ENCODE data around the gene NEK9.
"Not testable (repeated sequence)": the region's sequence is repeated elsewhere in the genome, so short reads cannot be mapped to it uniquely, and the experiment has no call there.

NEK9 gene

DNA sequence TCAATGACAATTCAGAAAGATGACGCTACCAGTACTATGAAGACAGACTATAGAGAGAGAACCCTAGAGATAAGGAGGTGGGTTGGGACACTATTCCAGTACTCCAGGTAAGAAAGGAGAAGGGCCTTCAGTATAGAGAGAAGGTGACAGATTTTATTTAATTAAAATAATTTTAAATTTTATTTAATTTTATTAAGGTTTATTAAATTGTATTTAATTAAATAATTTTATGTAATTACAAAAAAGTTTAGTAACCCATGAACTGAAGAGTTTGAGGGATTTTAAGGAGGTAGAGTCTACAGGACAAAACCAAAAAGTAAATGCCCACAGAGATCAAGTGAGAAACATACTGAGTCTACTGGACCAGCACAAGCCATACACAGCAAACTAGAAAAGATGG is 29.3 kb upstream of the NEK9 start:
- no peak overlapping the region for H3K4me3 ChIP-seq (ENCODE audit: low read length)
- no peak for TF ChIP-seq ZNF274 (IDR thresholded peaks at IDR 0.05; ENCODE audit: low read depth, low read length)

GRCh38 chr14:75155169-75155568 is 28.3 kb upstream of the NEK9 start:
- no peak for TF ChIP-seq ZNF274 (IDR thresholded peaks at IDR 0.05; ENCODE audit: low read depth, low read length)
- H3K4me3 ChIP-seq (ENCODE audit: low read length): no peak overlapping the region

GRCh38 chr14:75153295-75153694 is 26.4 kb upstream of the NEK9 start:
- H3K4me3 ChIP-seq (ENCODE audit: low read length): no peak overlapping the region
- no peak for TF ChIP-seq ZNF274 (IDR thresholded peaks at IDR 0.05; ENCODE audit: low read depth, low read length)

DNA sequence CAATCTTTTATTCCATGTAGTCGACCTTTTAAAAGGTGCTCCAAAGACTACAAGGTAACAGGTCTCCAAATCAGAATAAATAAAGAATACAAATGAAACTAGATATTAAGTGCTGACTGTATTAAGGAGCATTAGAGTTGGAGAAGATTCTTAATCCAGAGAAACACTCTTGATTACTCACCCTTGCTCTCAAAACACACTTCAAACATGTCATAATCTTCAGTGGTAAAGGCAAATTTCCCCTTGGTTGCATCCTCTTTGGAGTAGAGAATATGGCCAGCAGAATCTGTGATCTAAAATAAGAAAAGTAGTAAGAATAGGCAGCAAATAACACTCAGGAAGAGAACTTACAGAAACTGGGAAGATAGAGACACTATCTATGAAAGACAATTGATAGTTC is 25.0 kb upstream of the NEK9 start:
- TF ChIP-seq ZNF274 (IDR thresholded peaks at IDR 0.05; ENCODE audit: low read depth, low read length): no peak
- no peak overlapping the region for H3K4me3 ChIP-seq (ENCODE audit: low read length)

DNA sequence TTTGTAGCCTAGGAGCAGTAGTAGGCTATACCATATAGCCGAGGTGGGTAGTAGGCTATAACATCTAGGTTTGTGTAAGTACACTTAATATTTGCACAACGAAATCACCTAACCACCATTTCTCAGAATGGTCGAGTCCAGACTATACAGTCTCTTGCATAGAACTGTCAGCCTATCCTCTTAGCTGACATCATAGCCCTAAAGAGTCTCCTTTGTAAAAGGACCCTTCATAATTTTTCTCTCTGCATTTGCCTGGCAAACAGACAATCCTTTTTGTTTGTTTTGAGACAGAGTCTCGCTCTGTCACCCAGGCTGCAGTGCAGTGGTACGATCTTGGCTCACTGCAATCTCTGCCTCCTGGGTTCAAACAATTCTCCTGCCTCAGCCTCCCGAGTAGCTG is 23.8 kb upstream of the NEK9 start:
- not testable (repeated sequence) for H3K4me3 ChIP-seq (ENCODE audit: low read length)

DNA sequence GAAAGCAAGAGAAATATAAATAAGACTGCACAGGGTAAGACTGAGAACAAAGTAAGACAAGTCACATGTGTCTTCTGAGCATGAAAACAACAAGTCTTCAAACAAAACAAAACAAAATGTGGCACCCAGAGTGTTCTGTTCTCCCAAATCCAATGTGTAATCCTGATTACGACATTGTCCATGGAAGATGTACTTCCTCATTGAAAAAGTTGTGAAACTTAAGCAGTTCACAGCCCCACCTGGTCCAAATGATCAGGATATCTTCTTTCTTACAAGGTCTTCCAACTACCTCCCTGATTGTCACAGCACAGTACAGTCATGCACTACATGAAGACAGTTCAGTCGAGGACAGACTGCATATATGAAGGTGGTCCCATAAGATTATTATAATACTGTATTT is 23.3 kb upstream of the NEK9 start:
- no peak for TF ChIP-seq ZNF274 (IDR thresholded peaks at IDR 0.05; ENCODE audit: low read depth, low read length)
- H3K4me3 ChIP-seq (ENCODE audit: low read length): no peak overlapping the region

- TF ChIP-seq ZNF274 (IDR thresholded peaks at IDR 0.05; ENCODE audit: low read depth, low read length): no peak
- H3K4me3 ChIP-seq (ENCODE audit: low read length): no peak overlapping the region
Observed at GRCh38 chr14:75147423-75148071, 20.7 kb upstream of the NEK9 start.

DNA sequence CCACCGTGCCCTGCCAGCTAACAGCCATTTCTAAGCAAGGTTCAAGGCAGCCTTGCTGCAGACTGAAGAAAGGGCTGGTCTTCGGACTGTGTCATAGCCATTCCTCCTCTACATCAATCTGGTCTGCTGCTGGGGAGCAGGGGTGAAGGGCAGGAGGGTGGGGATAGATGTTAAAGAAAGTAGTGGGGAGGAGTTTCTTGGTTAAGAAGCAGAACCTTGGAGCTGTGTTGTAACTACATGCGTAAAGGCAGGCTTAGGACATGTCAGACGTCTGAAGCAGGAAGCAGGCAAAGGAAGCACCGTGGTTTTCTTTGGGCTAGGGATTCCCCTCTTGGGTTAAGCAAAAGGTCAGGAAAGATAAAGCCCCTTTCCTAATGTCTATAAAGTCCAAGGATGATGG is 18.1 kb upstream of the NEK9 start:
- no peak overlapping the region for H3K4me3 ChIP-seq (ENCODE audit: low read length)
- TF ChIP-seq ZNF274 (IDR thresholded peaks at IDR 0.05; ENCODE audit: low read depth, low read length): no peak

GRCh38 chr14:75143761-75144527 is 17.1 kb upstream of the NEK9 start:
- H3K4me3 ChIP-seq (ENCODE audit: low read length): no peak overlapping the region
- TF ChIP-seq ZNF274 (IDR thresholded peaks at IDR 0.05; ENCODE audit: low read depth, low read length): no peak

DNA sequence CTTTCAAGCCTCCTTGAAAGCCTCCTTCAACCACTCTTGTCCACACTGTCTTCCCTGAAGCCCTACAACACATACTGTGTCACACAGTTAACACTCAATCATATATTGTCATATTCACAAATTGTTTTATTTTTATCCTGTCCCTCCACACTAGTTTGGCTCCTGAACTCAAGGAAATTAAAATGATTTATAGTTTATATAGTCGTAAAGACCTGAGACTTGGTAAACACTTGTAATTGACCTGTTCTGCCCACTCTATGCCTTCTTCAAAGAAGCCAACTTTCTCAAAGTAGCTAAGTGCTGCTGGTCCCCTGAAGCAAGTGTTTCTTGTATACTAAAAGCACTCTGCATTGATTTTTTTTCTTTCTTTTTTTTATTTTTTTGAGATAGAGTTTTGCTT is 15.6 kb upstream of the NEK9 start:
- no peak for TF ChIP-seq ZNF274 (IDR thresholded peaks at IDR 0.05; ENCODE audit: low read depth, low read length)

DNA sequence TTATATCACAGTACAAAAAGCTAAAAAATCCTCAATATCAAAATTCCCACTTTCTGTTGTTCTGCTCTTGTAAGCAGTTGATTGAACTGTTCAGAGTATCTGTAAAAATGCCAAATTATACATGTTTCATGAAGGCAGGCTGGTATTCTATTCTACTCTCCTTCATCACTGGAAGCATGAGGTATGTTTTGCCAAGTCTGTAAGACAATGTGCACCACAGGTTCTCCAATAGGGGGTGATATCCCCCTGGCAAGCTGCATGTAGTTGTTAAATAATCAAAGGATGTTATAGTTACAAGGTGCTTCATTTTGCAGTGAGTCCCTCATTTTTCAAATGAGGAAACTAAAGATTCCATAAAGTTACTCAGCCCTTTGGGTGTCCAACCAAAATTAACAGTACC is 15.1 kb upstream of the NEK9 start:
- TF ChIP-seq ZNF274 (IDR thresholded peaks at IDR 0.05; ENCODE audit: low read depth, low read length): no peak

More for the DNA sequence above, 15.6 kb upstream of the NEK9 start:
- H3K4me3 ChIP-seq (ENCODE audit: low read length): no peak overlapping the region

DNA sequence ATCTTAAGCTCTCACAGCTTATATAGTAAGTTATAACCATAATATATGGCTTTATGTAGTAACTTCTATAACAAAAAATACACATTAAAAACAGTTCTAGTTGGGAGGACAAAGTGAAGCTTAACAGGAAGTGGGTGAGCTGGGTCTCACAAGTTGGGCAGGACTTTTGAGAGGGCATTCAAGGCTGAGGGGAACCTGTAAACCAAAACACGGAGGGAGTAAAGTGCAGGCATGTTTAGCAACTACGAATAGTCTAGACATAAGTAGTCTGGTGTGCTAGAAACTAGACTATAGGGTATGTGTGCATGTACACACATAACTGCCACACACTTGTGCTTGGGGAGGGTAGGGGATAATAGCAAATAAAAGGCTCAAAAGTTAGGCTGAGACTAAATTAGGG is 14.2 kb upstream of the NEK9 start:
- H3K4me3 ChIP-seq (ENCODE audit: low read length): no peak overlapping the region
- TF ChIP-seq ZNF274 (IDR thresholded peaks at IDR 0.05; ENCODE audit: low read depth, low read length): no peak

More for the DNA sequence above, 15.1 kb upstream of the NEK9 start:
- no peak overlapping the region for H3K4me3 ChIP-seq (ENCODE audit: low read length)

DNA sequence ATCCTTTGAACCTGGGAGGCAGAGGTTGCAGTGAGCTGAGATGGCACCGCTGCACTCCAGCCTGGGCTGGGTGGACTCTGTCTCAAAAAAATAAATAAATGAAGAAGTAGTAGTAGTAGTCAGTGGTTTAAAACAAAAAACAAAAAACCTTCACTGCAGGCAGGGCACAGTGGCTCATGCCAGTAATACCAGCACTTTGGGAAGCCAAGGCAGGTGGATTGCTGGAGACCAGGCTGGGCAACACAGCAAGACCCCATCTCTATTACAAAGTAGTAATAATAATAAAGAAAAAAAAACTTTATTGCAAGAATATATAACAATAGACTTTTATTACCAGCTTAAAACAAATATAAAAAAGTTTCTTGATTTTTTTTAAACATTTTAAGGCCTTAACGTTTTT is 13.8 kb upstream of the NEK9 start:
- no peak overlapping the region for H3K4me3 ChIP-seq (ENCODE audit: low read length)
- TF ChIP-seq ZNF274 (IDR thresholded peaks at IDR 0.05; ENCODE audit: low read depth, low read length): no peak

DNA sequence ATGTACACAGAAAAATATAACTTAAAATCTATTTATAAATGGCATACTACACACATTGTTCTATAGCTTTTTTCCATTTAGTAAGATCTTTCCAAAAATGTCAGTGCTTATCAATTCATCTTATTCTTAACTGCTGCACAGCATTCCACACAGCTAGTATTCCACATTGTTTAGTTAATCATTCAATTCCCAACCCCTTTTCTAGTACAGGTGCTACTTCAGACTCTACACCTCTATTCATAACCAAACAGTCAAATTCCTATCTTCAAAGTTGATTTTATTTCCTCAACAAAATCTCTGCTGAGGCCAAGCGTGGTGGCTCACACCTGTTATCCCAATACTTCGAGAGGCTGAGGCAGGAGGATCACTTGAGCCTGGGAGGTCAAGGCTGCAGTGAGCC is 12.3 kb upstream of the NEK9 start:
- H3K4me3 ChIP-seq (ENCODE audit: low read length): no peak overlapping the region
- TF ChIP-seq ZNF274 (IDR thresholded peaks at IDR 0.05; ENCODE audit: low read depth, low read length): no peak

- H3K4me3 ChIP-seq (ENCODE audit: low read length): no peak overlapping the region
- no peak for TF ChIP-seq ZNF274 (IDR thresholded peaks at IDR 0.05; ENCODE audit: low read depth, low read length)
Observed at GRCh38 chr14:75138492-75138891, 11.6 kb upstream of the NEK9 start.

- H3K4me3 ChIP-seq (ENCODE audit: low read length): no peak overlapping the region
- TF ChIP-seq ZNF274 (IDR thresholded peaks at IDR 0.05; ENCODE audit: low read depth, low read length): no peak
Observed at GRCh38 chr14:75134644-75135043, 7.8 kb upstream of the NEK9 start.

All from GM08714 (cell line).